B cell (primary cell): ENCODE results near the gene ANXA1. TPM values are rescaled to one million over a fixed set of nuclear protein-coding genes. Genes with fewer than 3 reads are reported as not detected.
"Not testable (repeated sequence)": the region's sequence is repeated elsewhere in the genome, so short reads cannot be mapped to it uniquely, and the experiment has no call there.

ENCODE experiments used
- ATAC-seq: fragments of 200-7000 bp; cut with Tn5 transposase; one replicate; pipeline ENCODE4 v1.10.0; 2021; ENCODE audit warnings: low read depth, mild to moderate bottlenecking, moderate number of reproducible peaks, moderate library complexity
- CTCF ChIA-PET: fragments of 350-600 bp; sonication (Branson Sonifier 250); formaldehyde crosslinking; loops from one replicate; lab custom pipeline; 2021; ENCODE audit warnings: antibody characterized with exemption, inconsistent platforms; lab: Charles Lee
- POLR2A ChIA-PET: fragments of 350-600 bp; sonication (Branson Sonifier 250); formaldehyde crosslinking; loops from one replicate; lab custom pipeline; 2021; ENCODE audit warnings: antibody characterized with exemption; lab: Charles Lee
- DNase-seq: peaks from one replicate; pipeline ENCODE4 v3.0.0; 2013
- H2AFZ ChIP-seq: 2 replicates; pipeline ENCODE4 v1.6.1; 2012; ENCODE audit warnings: mild to moderate bottlenecking, low read depth, low read length; ENCODE audit not compliant: insufficient read depth, poor library complexity, severe bottlenecking
- H3K27ac ChIP-seq, 2 donors: 1 replicate in 1 of 2; 2 replicates in 1 of 2; pipeline ENCODE4 v1.5.1; 2012 to 2013; ENCODE audit warnings: low read length in 2 of 2, mild to moderate bottlenecking in 2 of 2, moderate library complexity in 1 of 2
- H3K27me3 ChIP-seq, 4 experiments: fragments of 200-600 bp in 1 of 4; sonication (generic) in 1 of 4; replicated peaks in 1 of 4; 1 replicate in 2 of 4; 2 replicates in 2 of 4; pipeline versions ENCODE4 v1.6.1 to v1.7.0; 2013 to 2016; ENCODE audit warnings: low read length in 3 of 4, mild to moderate bottlenecking in 2 of 4, mixed read lengths in 1 of 4, moderate library complexity in 1 of 4; ENCODE audit not compliant: insufficient read depth in 4 of 4, control insufficient read depth in 3 of 4; ENCODE audit errors: control extremely low read depth in 1 of 4
- H3K36me3 ChIP-seq, 2 experiments: replicated peaks in 1 of 2; 1 replicate in 1 of 2; 2 replicates in 1 of 2; pipeline versions ENCODE4 v1.6.1 to v1.7.1; 2013; ENCODE audit warnings: low read length in 1 of 2; ENCODE audit not compliant: insufficient read depth in 2 of 2, control insufficient read depth in 1 of 2; ENCODE audit errors: control extremely low read depth in 1 of 2, extremely low read depth in 1 of 2
- H3K4me1 ChIP-seq, 2 donors: fragments of 200-600 bp in 1 of 2; sonication (generic) in 1 of 2; 1 replicate in 1 of 2; 2 replicates in 1 of 2; pipeline versions ENCODE4 v1.5.1 to v1.6.1; 2013 to 2017; ENCODE audit warnings: low read length in 2 of 2; ENCODE audit not compliant: control insufficient read depth in 2 of 2, insufficient read depth in 2 of 2
- H3K4me2 ChIP-seq: replicated peaks from 2 replicates; pipeline ENCODE3; 2012; ENCODE audit warnings: mild to moderate bottlenecking, low read depth, low read length; ENCODE audit not compliant: poor library complexity, severe bottlenecking
- H3K4me3 ChIP-seq, 5 experiments: fragments of 200-600 bp in 1 of 5; sonication (generic) in 1 of 5; 1 replicate in 3 of 5; 2 replicates in 2 of 5; pipeline versions ENCODE4 v1.5.1 to v1.7.0; 2011 to 2016; ENCODE audit warnings: low read length in 4 of 5, mild to moderate bottlenecking in 4 of 5, low read depth in 2 of 5, control low read depth in 1 of 5, moderate library complexity in 1 of 5; ENCODE audit not compliant: insufficient read depth in 1 of 5; ENCODE audit errors: control extremely low read depth in 1 of 5, extremely low read depth in 1 of 5
- H3K79me2 ChIP-seq: fragments of 200-600 bp; sonication (generic); one replicate; pipeline ENCODE4 v1.6.0; 2016; ENCODE audit warnings: low read length; ENCODE audit not compliant: control insufficient read depth, insufficient read depth
- H3K9ac ChIP-seq: fragments of 200-600 bp; sonication (generic); 2 replicates; pipeline ENCODE4 v1.6.1; 2017; ENCODE audit warnings: mild to moderate bottlenecking, low read length, moderate library complexity
- H3K9me3 ChIP-seq, 3 donors: one replicate each; pipeline versions ENCODE4 v1.6.1 to v1.7.1; 2013; ENCODE audit warnings: low read length in 2 of 3; ENCODE audit not compliant: control insufficient read depth in 2 of 3, insufficient read depth in 1 of 3; ENCODE audit errors: control extremely low read depth in 1 of 3
- H4K20me1 ChIP-seq: 2 replicates; pipeline ENCODE4 v1.6.0; 2012; ENCODE audit warnings: mild to moderate bottlenecking, low read length; ENCODE audit not compliant: insufficient read depth, control insufficient read depth, poor library complexity, severe bottlenecking
- H3K27ac Mint-ChIP-seq: one replicate; pipeline ENCODE4 v1.8.0; 2021; ENCODE audit warnings: mixed read lengths
- H3K27me3 Mint-ChIP-seq: one replicate; pipeline ENCODE4 v1.8.0; 2021; ENCODE audit warnings: mixed read lengths
- H3K4me1 Mint-ChIP-seq: one replicate; pipeline ENCODE4 v1.8.0; 2021; ENCODE audit warnings: mixed read lengths
- H3K4me3 Mint-ChIP-seq: one replicate; pipeline ENCODE4 v1.8.0; 2021; ENCODE audit warnings: mixed read lengths
- H3K9me3 Mint-ChIP-seq: one replicate; pipeline ENCODE4 v1.8.0; 2022; ENCODE audit warnings: mixed read lengths; ENCODE audit not compliant: insufficient read depth
- EZH2 ChIP-seq: IDR thresholded peaks from 2 replicates; pipeline ENCODE4 v1.6.1; 2012; ENCODE audit warnings: borderline replicate concordance, low read depth, mild to moderate bottlenecking, moderate library complexity, low read length; ENCODE audit not compliant: insufficient read depth, poor library complexity, severe bottlenecking
- WGBS: methylation state at CpG from one replicate; pipeline ENCODE4 v1.1.5; 2013; ENCODE audit warnings: missing lambda C conversion rate; ENCODE audit not compliant: insufficient coverage; 5-methylcytosine and 5-hydroxymethylcytosine counted together
- intact Hi-C: fragments of 100-400 bp; cut with micrococcal nuclease; formaldehyde crosslinking; loops from one replicate; pipeline ENCODE4 v1.10.0; 2022
- polyA plus RNA-seq: library from polyadenylated mRNA; depleted of rRNA; stranded (reverse); fragments of >200 nt; gene quantifications from 2 replicates; pipeline ENCODE4 v1.2.3, GENCODE V29; 2012
- total RNA-seq, 2 donors: library from RNA; stranded (reverse); fragments of 120-200 nt in 1 of 2; gene quantifications; 1 replicate in 1 of 2; 2 replicates in 1 of 2; pipeline versions ENCODE4 v1.2.3 to v1.2.4, GENCODE V29; 2013 to 2022
- TF ChIP-seq, protein P1 (sequence below): fragments of 200-600 bp; IDR thresholded peaks from one replicate; pipeline ENCODE4 v1.8.0; 2022; ENCODE audit warnings: antibody characterized with exemption, mild to moderate bottlenecking

ANXA1 gene
- total and polyA plus RNA-seq, 2 donors (not counting 1 experiment from before 2014, with no cell fraction given), result 0.99 to 15.4 TPM

DNA sequence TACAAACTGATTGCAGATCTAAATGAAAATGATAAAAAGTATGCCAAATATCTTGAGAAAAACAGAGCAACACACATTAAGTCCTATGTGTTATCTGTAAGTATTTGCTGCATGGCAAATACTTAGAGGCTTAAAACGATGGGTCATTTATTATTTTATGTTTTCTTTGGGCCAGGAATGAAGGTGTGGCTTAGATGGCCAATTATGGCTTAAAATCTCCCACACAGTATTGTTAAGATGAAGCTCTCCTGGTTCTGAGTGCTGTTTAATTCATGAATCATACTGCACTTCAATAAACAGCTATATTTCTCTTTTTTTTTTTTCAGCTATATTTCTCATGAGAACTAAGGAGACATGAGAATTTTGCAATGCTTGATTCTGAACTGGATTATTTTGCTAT lies 39.4 kb downstream of the ANXA1 start:
- WGBS, result no CpG with 5 or more reads among the region's 1 CpG
- not testable (repeated sequence) for ATAC-seq, H3K4me1 Mint-ChIP-seq

GRCh38 chr9:73194284-73194683 lies 42.6 kb downstream of the ANXA1 start:
- no peaks in the 10 kb centered on the region for H3K79me2 ChIP-seq
- no peak for TF ChIP-seq EZH2
- TF ChIP-seq, protein P1, sequence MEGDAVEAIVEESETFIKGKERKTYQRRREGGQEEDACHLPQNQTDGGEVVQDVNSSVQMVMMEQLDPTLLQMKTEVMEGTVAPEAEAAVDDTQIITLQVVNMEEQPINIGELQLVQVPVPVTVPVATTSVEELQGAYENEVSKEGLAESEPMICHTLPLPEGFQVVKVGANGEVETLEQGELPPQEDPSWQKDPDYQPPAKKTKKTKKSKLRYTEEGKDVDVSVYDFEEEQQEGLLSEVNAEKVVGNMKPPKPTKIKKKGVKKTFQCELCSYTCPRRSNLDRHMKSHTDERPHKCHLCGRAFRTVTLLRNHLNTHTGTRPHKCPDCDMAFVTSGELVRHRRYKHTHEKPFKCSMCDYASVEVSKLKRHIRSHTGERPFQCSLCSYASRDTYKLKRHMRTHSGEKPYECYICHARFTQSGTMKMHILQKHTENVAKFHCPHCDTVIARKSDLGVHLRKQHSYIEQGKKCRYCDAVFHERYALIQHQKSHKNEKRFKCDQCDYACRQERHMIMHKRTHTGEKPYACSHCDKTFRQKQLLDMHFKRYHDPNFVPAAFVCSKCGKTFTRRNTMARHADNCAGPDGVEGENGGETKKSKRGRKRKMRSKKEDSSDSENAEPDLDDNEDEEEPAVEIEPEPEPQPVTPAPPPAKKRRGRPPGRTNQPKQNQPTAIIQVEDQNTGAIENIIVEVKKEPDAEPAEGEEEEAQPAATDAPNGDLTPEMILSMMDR, result no peak
- H3K27ac ChIP-seq, result no peak overlapping the region
- POLR2A ChIA-PET, result no interaction called here
- Mint-ChIP-seq H3K4me3 (no peak overlapping the region), H3K4me1 (no peaks in the 10 kb centered on the region), H3K27ac (no peak overlapping the region), H3K27me3 (peaks cover 1% of the 10 kb centered on the region), H3K9me3 (no peaks in the 10 kb centered on the region)
- H3K9me3 ChIP-seq, result no peaks in the 10 kb centered on the region
- intact Hi-C loops, result no loop called here
- no CpG with 5 or more reads among the region's 1 CpG for WGBS
- no peak overlapping the region for H2AFZ ChIP-seq
- H3K4me3 ChIP-seq, result no peak overlapping the region
- H3K9ac ChIP-seq, result no peak overlapping the region
- no peaks in the 10 kb centered on the region for H3K36me3 ChIP-seq
- H4K20me1 ChIP-seq, result no peaks in the 10 kb centered on the region
- no peaks in the 10 kb centered on the region for H3K4me1 ChIP-seq
- CTCF ChIA-PET, result no interaction called here
- no peak for ATAC-seq
- no peak for DNase-seq
- no peak overlapping the region for H3K4me2 ChIP-seq
- H3K27me3 ChIP-seq, result no peaks in the 10 kb centered on the region

More for the DNA sequence above, 39.4 kb downstream of the ANXA1 start:
- H3K79me2 ChIP-seq, H3K4me1 ChIP-seq, POLR2A ChIA-PET, H3K9ac ChIP-seq, CTCF ChIA-PET, H3K9me3 ChIP-seq, H3K4me2 ChIP-seq, H3K27ac ChIP-seq, intact Hi-C loops, H3K4me3 ChIP-seq, DNase-seq, H3K27ac Mint-ChIP-seq, H3K4me3 Mint-ChIP-seq, H4K20me1 ChIP-seq, H2AFZ ChIP-seq, H3K9me3 Mint-ChIP-seq, H3K36me3 ChIP-seq, H3K27me3 Mint-ChIP-seq, H3K27me3 ChIP-seq: not testable (repeated sequence)
